Tibial nerve (tissue), 3 donors: ENCODE measurements around the gene PIK3R1.

Experiments
- CTCF ChIP-seq, 5 experiments: fragments of 200-600 bp in 3 of 5; fragments of 450-650 bp in 2 of 5; sonication (generic) in 3 of 5; IDR thresholded peaks; one replicate each; pipeline ENCODE4 v1.5.1; 2016 to 2019; ENCODE audit warnings: antibody characterized with exemption in 5 of 5, mild to moderate bottlenecking in 3 of 5, moderate library complexity in 2 of 5
- POLR2A ChIP-seq, 2 donors: fragments of 450-650 bp; IDR thresholded peaks; one replicate each; pipeline ENCODE4 v1.6.1; 2017; ENCODE audit warnings: antibody characterized with exemption in 2 of 2, mild to moderate bottlenecking in 2 of 2, moderate library complexity in 2 of 2

GRCh38 chr5:68316469-68316868 lies 100.9 kb downstream of the PIK3R1 start:
- TF ChIP-seq CTCF (IDR thresholded peaks at IDR 0.05), result no peak
- TF ChIP-seq POLR2A (IDR thresholded peaks at IDR 0.05), result no peak
